Stimulated activated CD8-positive, alpha-beta memory T cell treated with anti-CD3 and anti-CD28 coated beads, Interleukin-4, amount 100 ng/mL, for 4 hours (primary cell): ENCODE data around the gene AP1S3.
"Not testable (repeated sequence)": the region's sequence is repeated elsewhere in the genome, so short reads cannot be mapped to it uniquely, and the experiment has no call there.

Experiments
- DNase-seq, 2 donors: peaks; one replicate each; pipeline ENCODE4 v3.0.0-alpha.2; 2020; ENCODE audit warnings: low read depth in 2 of 2, low spot score in 1 of 2

AP1S3 gene

DNA sequence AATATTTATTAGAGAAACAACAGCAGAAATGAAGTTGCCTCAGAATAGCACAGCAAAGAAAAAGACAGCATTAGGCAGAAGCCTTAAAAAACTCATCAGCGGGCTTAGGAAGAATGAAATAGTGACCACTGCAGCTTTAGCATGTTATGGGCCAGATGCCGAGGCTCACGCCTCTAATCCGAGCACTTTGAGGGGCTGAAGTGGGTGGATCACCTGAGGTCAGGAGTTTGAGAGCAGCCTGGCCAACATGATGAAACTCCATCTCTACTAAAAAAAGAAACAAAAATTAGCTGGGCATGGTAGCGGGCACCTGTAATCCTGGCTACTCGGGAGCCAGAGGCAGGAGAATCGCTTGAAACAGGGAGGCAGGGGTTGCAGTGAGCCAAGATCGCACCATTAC, 32.4 kb downstream of the AP1S3 start:
- no peak for DNase-seq

DNA sequence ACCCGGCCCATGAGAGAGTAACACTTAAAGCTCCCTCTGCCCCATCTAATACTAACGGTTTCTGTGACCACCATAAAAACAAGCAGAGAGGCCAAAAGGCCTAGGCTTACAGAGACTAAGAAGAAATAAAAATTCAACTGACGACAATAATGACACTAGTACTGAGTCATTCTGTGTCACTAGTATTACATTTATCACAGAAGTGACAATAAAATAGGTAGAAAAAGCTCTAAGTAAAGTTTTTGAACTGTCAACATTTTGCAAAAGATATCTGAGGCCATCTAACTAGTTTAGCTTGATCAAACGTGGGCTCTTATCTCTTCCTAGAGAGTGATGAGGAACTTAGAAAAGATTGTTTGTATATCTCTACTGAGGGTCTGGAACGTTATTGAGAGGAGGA, 35.6 kb downstream of the AP1S3 start:
- DNase-seq: no peak

DNA sequence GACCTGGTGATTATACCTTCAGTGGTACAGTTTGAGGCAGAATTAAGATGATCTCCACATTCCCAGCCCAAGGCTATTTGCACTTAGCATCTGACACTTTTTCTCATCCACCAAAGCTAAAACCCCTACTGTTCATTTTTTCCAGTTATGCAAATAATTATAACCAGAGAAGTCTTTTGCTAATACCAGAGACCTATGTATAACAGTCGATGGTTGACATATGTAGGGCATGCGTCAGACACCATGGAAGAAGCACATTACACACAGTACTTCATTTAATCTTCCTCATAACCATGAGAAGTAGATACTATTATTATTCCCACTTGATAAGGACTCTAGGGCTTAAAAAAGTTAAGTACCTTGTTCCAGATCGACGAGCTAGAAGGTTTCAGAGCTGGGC, 36.5 kb downstream of the AP1S3 start:
- no peak for DNase-seq

DNA sequence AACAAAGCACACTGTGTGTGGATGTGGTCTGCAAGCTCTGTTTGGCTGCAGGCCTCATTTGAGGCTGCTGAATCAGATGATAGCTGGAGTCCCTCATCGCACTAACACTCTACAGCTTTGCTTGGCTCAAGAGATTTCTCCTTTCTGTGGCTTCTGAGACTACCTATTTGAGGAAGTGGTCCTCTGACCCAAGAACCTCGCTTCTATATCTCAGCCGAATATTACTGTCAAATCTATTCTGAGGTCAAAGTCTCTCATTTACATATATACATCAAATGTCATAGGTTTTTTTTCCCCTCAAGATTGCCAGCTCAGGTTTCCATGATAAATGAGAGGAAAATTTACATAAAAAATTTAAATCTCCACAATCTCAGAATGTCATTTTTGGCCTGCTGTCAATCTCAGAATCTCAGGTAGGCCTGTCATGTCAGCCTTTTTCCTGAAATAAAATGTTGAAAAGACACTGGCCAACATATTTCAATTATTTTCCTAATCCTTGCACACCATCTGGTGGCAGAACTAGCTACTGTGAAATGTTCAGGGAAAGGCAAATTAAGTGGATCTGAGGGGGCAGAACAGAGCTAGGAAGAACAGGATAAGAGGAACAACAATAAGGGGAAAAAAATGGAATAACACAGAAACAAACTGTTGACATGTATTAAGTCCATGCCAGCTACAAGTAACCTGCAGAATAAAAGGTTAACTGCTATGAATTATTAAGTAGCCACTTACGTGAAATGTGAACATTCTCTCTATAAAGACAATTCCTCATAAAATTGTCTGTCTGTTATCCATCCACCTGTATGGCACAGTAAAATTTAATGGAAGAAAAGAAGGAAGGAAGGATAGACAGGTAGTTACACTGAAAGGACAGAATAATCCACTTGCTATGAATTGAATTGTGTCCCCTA, 39.3 kb downstream of the AP1S3 start:
- DNase-seq: no peak

DNA sequence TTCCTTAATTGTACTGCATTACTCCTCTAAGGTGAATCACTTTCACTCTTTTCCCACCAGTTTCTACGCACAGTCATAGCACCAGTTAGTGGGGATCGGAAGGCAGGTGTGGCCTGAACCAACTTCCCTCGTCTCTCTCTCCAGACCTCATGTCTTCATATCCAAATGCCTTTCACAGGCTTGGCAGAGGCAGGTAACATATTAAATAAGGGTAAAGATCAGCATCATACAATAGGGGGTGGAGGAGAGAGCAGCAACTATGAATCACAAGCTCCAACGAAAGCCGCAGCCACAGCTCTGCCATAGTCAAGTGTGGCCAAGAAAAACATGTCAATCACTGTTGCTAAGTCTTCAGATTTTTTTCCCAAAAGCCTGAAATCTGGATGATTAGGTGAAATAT, 40.3 kb downstream of the AP1S3 start:
- no peak for DNase-seq

DNA sequence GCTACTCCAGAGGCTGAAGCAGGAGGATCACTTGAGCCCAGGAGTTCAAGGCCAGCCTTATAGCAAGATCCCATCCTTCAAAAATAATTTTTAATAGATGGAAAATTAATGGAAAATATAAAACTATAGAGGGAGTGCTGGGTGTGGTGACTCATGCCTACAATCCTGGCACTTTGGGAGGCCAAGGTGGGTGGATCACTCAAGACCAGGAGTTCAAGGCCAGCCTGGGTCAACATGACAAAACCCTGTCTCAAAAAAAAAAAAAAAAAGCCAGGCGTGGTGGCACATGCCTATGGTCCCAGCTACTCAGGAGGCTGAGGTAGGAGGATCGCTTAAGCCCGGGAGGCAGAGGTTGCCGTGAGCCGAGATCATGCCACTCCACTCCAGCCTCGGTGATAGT, 48.0 kb downstream of the AP1S3 start:
- DNase-seq: no peak

DNA sequence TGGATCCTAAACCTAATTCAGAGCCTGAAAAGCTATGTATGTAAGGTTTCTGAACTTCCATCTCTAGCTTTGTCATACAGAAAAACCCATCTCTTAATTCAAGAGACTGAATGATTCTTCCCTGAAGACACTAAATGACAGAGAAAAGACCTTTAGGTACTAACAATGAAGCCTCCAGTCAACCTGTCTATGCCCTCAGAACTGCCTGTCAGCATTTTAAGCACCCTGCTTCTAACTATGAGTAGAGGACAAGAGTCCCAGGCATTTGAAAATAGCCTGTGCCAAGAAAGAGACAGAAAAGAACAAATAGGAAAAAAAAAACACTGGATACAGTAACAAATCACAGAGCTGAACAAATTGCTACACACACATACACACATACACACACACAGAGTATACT, 48.6 kb downstream of the AP1S3 start:
- no peak for DNase-seq

DNA sequence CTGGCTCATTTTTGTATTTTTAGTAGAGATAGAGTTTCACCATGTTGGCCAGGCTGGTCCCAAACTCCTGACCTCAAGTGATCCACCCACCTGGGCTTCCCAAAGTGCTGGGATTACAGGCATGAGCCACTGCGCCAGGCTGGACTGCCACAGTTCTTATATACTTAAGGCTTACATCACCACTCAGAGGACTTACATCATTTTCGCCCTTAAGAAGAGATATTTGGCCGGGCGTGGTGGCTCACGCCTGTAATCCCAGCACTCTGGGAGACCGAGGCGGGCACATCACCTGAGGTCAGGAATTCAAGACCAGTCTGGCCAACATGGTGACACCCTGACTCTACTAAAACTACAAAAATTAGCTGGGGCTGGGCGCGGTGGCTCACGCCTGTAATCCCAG, 49.3 kb downstream of the AP1S3 start:
- DNase-seq: not testable (repeated sequence)

DNA sequence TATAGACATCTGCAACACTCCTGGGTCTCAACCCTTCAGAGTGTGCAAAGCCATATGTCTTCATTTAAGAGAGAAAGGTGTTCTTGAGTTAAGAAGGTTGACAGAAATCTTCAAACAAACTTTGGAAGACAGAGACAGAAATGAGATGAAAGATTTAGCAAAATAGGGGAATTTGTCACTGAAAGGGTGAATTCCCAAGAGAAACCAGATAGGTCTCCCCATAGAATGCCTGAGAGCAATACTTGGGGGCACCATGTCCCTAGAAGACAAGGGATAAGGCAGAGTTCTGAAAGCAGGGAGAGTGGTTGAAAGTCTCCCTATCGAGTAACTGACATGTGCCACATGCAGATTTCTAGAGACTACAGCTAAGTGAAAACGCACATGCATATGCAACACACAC, 50.0 kb downstream of the AP1S3 start:
- DNase-seq: no peak

DNA sequence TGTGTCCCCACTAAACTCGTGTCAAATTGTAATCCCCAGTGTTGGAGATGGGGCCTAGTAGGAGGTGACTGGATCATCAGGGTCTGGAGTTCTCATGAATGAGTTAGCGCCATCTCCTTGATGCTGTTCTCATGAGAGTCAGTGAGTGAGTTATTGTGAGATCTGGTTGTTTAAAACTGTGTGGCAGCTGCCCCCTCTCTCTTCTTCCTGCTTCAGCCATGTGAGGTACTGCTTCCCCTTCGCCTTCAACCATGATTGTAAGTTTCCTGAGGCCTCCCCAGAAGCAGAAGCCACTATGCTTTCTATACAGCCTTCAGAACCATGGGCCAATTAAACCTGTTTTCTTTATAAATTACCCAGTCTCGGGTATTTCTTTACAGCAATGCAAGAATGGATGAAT, 50.4 kb downstream of the AP1S3 start:
- no peak for DNase-seq

DNA sequence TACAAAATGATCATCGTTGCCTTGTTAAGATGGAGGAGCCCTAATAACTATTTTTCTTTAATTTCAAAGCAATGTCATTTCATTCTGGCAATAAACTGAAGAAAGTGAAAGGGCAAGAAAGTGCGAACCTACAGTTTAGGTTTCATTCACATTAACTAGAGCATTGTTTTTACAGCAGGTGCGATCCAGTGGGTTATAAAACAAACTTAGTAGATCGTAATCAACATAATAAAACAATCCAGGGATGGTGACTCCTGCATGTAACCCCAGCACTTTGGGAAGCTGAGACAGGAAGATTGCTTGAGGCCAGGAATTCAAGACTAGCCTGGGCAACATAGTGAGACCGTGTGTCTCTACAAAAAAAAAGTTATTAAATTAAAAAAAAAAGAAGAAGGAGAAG, 51.1 kb downstream of the AP1S3 start:
- no peak for DNase-seq

DNA sequence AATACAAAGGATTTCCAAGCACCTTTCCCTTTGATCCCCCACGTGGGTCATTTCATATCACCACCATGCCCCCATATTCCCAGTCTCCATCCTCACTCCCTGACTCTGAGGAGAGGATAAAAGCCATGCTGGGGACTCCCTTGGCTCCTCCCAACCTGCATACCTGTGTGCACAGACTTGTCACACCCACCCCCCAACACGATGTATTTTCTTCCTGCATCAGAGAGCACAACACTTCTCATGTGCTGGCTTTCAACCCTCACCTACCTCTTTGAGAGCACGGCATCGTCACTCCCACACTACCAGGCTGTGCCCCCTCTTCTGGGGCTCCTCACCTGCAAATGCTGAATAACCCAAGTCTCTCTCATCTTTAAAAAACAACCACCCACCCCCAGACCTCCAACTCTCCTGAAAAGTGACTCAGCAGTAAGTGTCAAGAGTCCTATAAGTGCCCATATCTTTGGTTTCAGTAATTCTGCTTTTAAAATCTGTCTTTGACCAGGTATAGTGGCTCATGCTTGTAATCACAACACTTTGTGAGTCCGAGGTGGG, 53.1 kb downstream of the AP1S3 start:
- DNase-seq: no peak

DNA sequence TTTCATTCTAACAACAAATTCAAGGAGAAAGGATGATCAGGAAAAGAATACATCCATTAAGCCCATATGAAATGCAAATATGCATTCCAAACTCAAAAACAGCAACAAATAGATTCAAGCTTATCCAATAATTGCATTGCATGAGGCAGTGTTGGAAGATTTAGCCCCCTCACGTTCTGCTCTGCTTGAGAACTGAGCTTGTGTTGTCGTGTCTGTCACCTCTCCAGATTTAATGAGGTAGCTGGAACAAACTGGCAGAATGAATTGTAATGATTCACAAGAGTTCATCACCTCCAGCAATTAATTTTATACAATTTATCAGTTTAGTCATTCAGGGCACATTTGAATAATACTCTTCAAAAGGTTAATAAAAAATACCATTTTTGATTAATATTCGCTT, 54.8 kb downstream of the AP1S3 start:
- no peak for DNase-seq

DNA sequence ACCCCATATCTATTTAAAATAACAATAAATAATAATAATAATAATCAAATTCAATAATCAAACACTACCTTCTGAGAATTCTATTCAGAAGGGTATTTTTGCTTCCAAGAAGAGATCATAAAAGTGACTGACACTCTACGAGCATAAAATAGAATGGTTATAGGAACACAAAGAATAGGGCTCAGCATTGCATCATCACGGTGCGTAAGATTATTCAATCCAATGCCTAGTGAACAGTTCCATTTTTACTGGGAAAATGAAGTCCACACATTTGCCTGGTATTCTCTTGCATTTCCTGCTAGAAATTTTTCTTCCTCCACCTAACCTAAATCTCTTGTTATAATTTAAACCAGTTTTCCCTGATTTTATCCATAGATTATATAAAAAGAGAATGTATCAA, 55.8 kb downstream of the AP1S3 start:
- no peak for DNase-seq

DNA sequence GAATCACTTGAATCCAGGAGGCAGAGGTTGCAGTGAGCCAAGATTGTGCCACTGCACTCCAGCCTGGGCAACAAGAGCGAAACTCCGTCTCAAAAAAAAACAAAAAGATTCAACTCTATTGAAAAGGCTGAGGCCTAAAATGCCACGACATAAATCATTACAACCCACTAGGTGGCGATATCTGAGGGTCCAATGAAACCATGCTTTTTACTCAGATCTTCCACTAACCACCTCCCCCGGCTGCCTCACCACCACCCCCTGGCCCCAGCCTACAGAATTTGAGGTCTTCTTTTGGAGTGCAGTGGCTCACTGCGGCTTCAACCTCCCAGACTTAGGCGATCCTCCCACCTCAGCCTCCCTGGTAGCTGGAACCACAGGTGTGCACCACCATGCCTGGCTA, 57.5 kb downstream of the AP1S3 start:
- DNase-seq: no peak

DNA sequence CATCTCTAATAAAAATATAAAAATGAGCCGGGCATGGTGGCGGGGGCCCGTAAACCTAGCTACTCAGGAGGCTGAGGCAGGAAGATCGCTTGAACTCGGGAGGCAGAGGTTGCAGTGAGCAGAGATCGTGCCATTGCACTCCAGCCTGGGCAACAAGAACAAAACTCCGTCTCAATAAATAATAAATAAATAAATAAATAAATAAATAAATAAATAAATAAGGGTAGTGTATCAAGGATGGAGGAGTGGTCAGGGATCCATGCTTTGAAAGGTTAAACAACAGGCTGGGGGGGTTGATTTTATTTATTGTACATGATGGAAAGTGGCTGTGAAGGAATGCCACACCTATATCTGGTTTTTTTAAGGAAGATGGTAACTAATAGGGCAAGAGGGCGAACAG, 63.2 kb downstream of the AP1S3 start:
- no peak for DNase-seq

DNA sequence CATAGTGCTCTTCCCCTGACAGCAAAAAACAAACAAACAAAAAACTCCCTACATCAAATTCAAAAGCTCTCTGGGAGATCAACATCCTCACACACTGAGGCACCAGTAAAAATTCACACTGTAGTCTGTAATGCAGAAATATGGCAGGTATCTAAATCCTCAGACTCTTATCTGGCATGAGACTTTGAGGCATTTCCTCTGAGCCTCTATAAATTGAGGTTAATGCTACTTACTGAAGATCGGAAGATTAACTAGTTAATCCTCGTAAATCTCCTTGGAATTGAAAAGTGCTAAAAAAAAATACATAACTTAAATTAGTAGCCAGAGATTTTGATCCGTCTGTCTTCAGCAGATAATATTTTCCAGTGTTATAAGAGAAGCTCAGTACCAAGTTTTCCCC, 65.0 kb downstream of the AP1S3 start:
- no peak for DNase-seq

DNA sequence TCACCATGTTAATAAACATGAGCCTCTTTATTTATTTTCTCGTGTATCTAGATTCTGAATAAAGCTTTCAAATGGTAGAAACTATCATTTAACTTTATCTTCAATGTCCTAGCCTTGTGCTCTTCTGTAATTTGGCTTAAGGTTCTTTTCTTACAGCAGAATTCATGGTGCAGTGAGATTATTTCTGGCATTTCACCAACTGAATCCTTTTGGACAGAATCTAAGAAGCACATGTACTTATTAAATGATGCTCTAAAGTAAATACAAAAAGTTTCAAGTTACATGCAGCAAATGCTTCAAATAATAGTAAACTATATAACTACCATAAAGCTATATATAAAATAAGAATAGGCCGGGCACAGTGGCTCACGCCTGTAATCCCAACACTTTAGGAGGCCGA, 65.9 kb downstream of the AP1S3 start:
- no peak for DNase-seq

DNA sequence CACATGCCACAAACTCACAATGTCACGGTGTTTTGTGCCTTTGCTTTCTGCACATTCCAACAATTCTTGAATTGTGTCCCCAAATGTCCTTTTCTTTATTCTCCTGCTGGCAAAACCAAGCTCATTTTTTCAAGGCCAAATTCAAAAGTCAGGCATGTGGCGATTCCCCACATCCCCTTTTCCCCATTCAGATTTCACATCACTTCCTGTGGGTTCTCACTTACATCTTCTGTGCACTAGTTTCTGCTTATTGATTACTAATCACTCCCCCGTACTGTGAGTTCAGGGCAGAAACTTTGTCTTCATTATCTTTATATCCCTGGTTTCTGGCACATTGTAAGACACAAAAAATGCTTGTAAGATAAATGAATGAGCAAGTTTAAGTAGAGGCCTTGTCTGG, 69.2 kb downstream of the AP1S3 start:
- no peak for DNase-seq

DNA sequence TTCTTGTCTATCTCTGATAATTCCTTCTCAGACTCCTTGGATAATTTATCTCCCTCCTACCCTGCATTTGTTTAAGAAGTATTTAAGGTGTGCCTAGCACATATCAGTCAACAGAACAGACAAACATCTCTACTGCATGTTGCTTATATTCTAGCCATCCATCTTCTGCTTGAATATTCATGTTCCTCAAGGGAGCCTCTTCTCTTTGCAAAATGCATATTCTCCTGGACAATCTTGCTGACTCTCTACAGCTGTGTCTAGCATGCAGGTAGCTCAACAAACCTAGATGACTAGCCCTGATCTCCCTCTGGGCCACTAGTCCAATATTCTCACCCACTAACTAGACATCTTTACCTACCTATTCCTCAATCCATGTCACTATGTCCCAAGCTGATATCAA, 70.0 kb downstream of the AP1S3 start:
- DNase-seq: no peak

DNA sequence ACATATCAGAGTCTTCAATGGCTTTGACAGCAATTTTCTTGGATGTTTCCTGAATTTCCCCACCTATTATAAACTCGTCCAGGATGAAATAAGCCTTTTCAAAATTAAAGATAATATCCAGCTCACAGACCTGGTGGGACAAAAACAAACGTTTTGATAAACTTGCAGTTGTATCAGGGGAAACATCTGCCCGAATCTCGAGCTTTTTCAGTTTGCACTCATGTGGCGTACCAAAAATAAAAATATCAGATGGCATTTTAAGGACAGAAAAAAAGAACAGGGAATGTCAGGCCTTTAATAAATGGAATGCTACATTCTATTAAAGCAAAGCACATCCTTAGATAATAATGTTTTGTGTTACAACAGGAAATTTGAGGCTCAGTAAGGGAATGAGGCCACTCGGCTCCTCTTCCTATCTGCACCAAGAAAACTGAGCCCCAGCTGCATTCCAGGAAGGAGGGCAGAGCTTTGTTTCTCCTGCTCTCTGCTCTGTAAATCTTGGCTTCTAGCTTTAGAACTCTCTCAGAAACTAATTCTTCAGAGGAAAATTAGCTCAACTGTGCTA, 72.1 kb downstream of the AP1S3 start:
- no peak for DNase-seq

DNA sequence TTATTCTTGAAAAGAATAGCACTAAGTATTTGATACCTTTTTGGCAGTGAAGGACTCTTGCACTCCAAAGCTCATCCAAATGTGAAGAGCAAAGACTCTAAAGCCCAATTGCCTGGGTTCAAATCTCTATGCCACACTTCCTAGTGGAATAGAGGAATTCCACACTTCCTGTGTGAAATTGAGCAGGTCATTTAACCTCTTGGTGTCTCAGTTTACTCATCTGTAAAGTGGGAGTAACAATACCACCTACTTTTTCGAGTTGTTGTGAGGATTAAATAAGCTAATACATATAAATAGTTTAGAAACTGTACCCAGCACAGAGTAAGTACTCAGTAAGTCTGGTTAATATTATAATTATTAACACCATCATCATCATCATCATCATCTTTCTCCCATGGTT, 72.6 kb downstream of the AP1S3 start:
- no peak for DNase-seq

DNA sequence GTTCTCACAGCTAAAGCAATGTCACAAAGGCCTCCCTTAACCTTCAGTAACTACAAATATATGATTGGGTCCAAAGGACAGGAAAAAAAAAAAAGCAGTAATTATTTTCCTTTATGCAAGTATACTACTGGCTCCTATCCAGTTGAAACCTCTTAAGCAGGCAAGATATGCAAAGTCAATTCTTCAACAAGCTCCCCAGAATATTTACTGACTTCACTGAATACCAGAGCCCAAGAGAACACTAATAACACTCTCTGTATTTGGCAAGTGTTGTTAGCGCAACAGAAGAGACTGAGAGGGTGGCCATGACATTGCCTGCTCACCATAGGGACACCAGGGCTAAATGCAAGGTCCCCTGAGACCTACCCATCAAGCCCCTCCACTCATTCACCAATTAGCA, 74.5 kb downstream of the AP1S3 start:
- DNase-seq: no peak
